Skeletal muscle satellite cell (primary cell): Measurements from ENCODE around the gene BARD1.
"Not testable (repeated sequence)": the region's sequence is repeated elsewhere in the genome, so short reads cannot be mapped to it uniquely, and the experiment has no call there.

Experiments
- H3K27me3 ChIP-seq: 2 replicates; pipeline ENCODE4 v1.7.0; 2013; ENCODE audit warnings: low read length; ENCODE audit not compliant: control insufficient read depth, insufficient read depth
- H3K36me3 ChIP-seq: 2 replicates; pipeline ENCODE4 v1.7.0; 2013; ENCODE audit warnings: mild to moderate bottlenecking, control low read depth, low read length; ENCODE audit not compliant: insufficient read depth
- H3K4me1 ChIP-seq: 2 replicates; pipeline ENCODE4 v1.7.0; 2013; ENCODE audit warnings: low read length; ENCODE audit not compliant: control insufficient read depth, insufficient read depth
- H3K4me2 ChIP-seq: 2 replicates; pipeline ENCODE4 v1.7.0; 2013; ENCODE audit warnings: mild to moderate bottlenecking, low read length
- H3K4me3 ChIP-seq: 2 replicates; pipeline ENCODE4 v1.7.0; 2013; ENCODE audit warnings: low read length
- H3K9ac ChIP-seq: 2 replicates; pipeline ENCODE4 v1.7.0; 2013; ENCODE audit warnings: mild to moderate bottlenecking, low read depth, low read length, moderate library complexity
- H3K9me3 ChIP-seq: replicated peaks from 2 replicates; pipeline ENCODE4 v1.7.0; 2013; ENCODE audit warnings: mild to moderate bottlenecking, control low read depth, low read length

The BARD1 gene

GRCh38 chr2:214807653-214808052, 1.8 kb downstream of the BARD1 start:
- Histone ChIP-seq H3K27me3 (no peaks in the 10 kb centered on the region), H3K9ac (peak overlapping the region; percentile 82), H3K4me3 (peak overlapping the region; percentile 98), H3K4me1 (peaks cover 25% of the 10 kb centered on the region), H3K36me3 (no peaks in the 10 kb centered on the region), H3K9me3 (no peaks in the 10 kb centered on the region), H3K4me2 (peak overlapping the region; percentile 89)

- Histone ChIP-seq H3K4me2 (no peak overlapping the region), H3K9ac (no peak overlapping the region), H3K4me1 (peaks cover 15% of the 10 kb centered on the region), H3K27me3 (no peaks in the 10 kb centered on the region), H3K4me3 (no peak overlapping the region), H3K9me3 (no peaks in the 10 kb centered on the region), H3K36me3 (no peaks in the 10 kb centered on the region)
Measured at GRCh38 chr2:214801768-214802397, 7.6 kb downstream of the BARD1 start.

GRCh38 chr2:214801068-214801467, 8.4 kb downstream of the BARD1 start:
- Histone ChIP-seq H3K9ac (no peak overlapping the region), H3K36me3 (no peaks in the 10 kb centered on the region), H3K4me2 (no peak overlapping the region), H3K9me3 (no peaks in the 10 kb centered on the region), H3K4me1 (peaks cover 9% of the 10 kb centered on the region), H3K27me3 (no peaks in the 10 kb centered on the region), H3K4me3 (no peak overlapping the region)

- no peak overlapping the region for H3K4me2 ChIP-seq
- no peak overlapping the region for H3K9ac ChIP-seq
- peaks cover 3% of the 10 kb centered on the region for H3K36me3 ChIP-seq
- no peak overlapping the region for H3K4me3 ChIP-seq
- no peaks in the 10 kb centered on the region for H3K9me3 ChIP-seq
- H3K27me3 ChIP-seq: no peaks in the 10 kb centered on the region
- H3K4me1 ChIP-seq: peaks cover under 1% of the 10 kb centered on the region
Measured at GRCh38 chr2:214800180-214800579, 9.3 kb downstream of the BARD1 start.

- Histone ChIP-seq H3K4me3 (no peak overlapping the region), H3K9me3 (no peaks in the 10 kb centered on the region), H3K4me1 (no peaks in the 10 kb centered on the region), H3K36me3 (peaks cover 3% of the 10 kb centered on the region), H3K27me3 (no peaks in the 10 kb centered on the region), H3K4me2 (no peak overlapping the region), H3K9ac (no peak overlapping the region)
Measured at GRCh38 chr2:214796911-214797310, 12.6 kb downstream of the BARD1 start.

- H3K36me3 ChIP-seq: peaks cover 14% of the 10 kb centered on the region
- not testable (repeated sequence) for H3K27me3 ChIP-seq, H3K4me2 ChIP-seq, H3K9me3 ChIP-seq, H3K9ac ChIP-seq, H3K4me1 ChIP-seq, H3K4me3 ChIP-seq
Measured at GRCh38 chr2:214783181-214783580, 26.3 kb downstream of the BARD1 start.

- Histone ChIP-seq H3K4me1 (no peaks in the 10 kb centered on the region), H3K9ac (no peak overlapping the region), H3K9me3 (no peaks in the 10 kb centered on the region), H3K4me2 (no peak overlapping the region), H3K4me3 (no peak overlapping the region), H3K27me3 (no peaks in the 10 kb centered on the region), H3K36me3 (peaks cover 14% of the 10 kb centered on the region)
Measured at GRCh38 chr2:214782671-214783070, 26.8 kb downstream of the BARD1 start.

- H3K4me2 ChIP-seq: no peak overlapping the region
- no peak overlapping the region for H3K9ac ChIP-seq
- no peaks in the 10 kb centered on the region for H3K9me3 ChIP-seq
- no peaks in the 10 kb centered on the region for H3K27me3 ChIP-seq
- no peak overlapping the region for H3K4me3 ChIP-seq
- no peaks in the 10 kb centered on the region for H3K4me1 ChIP-seq
- peaks cover 17% of the 10 kb centered on the region for H3K36me3 ChIP-seq
Measured at GRCh38 chr2:214781226-214781625, 28.3 kb downstream of the BARD1 start.

GRCh38 chr2:214775971-214776370, 33.5 kb downstream of the BARD1 start:
- Histone ChIP-seq H3K36me3 (peaks cover 25% of the 10 kb centered on the region), H3K4me3 (no peak overlapping the region), H3K9ac (no peak overlapping the region), H3K4me1 (no peaks in the 10 kb centered on the region), H3K9me3 (peaks cover 7% of the 10 kb centered on the region), H3K27me3 (no peaks in the 10 kb centered on the region), H3K4me2 (no peak overlapping the region)

- H3K4me2 ChIP-seq: no peak overlapping the region
Measured at GRCh38 chr2:214774108-214774507, 35.4 kb downstream of the BARD1 start.

GRCh38 chr2:214772443-214773015, 37.0 kb downstream of the BARD1 start:
- no peaks in the 10 kb centered on the region for H3K27me3 ChIP-seq
- H3K36me3 ChIP-seq: peaks cover 14% of the 10 kb centered on the region
- no peak overlapping the region for H3K4me2 ChIP-seq
- H3K9ac ChIP-seq: no peak overlapping the region
- peaks cover 7% of the 10 kb centered on the region for H3K9me3 ChIP-seq
- H3K4me3 ChIP-seq: no peak overlapping the region
- no peaks in the 10 kb centered on the region for H3K4me1 ChIP-seq

More at GRCh38 chr2:214774108-214774507, 35.4 kb downstream of the BARD1 start:
- Histone ChIP-seq H3K27me3 (no peaks in the 10 kb centered on the region), H3K4me3 (no peak overlapping the region), H3K9ac (no peak overlapping the region), H3K36me3 (peaks cover 14% of the 10 kb centered on the region), H3K4me1 (no peaks in the 10 kb centered on the region), H3K9me3 (peaks cover 7% of the 10 kb centered on the region)

GRCh38 chr2:214765180-214765579, 44.3 kb downstream of the BARD1 start:
- no peak overlapping the region for H3K4me3 ChIP-seq
- no peaks in the 10 kb centered on the region for H3K4me1 ChIP-seq
- H3K4me2 ChIP-seq: no peak overlapping the region
- H3K9ac ChIP-seq: no peak overlapping the region
- no peaks in the 10 kb centered on the region for H3K9me3 ChIP-seq
- H3K36me3 ChIP-seq: peaks cover 8% of the 10 kb centered on the region
- no peaks in the 10 kb centered on the region for H3K27me3 ChIP-seq
